Measurements from ENCODE around the gene EEF2KMT.
"Not testable (repeated sequence)": the region's sequence is repeated elsewhere in the genome, so short reads cannot be mapped to it uniquely, and the experiment has no call there.

The EEF2KMT gene

GRCh38 chr16:5069048-5069447, 28.5 kb downstream of the EEF2KMT start:
- no peak for DNase-seq

- no peak for DNase-seq
Observed at GRCh38 chr16:5066511-5066910, 31.1 kb downstream of the EEF2KMT start.

DNA sequence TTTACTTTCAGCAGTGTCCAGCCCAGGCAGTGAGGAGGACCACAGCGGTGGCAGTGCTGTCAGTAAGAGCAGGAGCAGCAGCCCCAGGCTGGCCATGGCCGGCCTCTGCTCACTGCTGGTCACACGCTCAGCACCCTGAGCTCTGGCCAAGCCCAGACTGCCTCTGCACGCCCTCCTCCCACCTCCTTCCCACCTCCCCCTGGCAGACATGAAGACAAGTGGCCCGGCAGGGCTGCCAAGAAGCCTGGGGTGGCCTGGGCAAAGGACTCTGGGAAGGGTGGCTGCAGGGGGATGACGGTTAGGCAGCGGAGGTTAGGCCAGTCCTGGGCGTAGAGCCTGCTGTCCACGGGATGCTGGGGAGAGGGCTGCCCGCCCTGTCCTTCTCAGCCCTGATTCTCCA, 31.8 kb downstream of the EEF2KMT start, which contains the start of gene C16orf89:
TSS of gene C16orf89 (minus strand) at position 144 of the 400 bp plus-strand sequence. CDS start at position 96, 48 bp downstream.
- DNase-seq = no peak

DNA sequence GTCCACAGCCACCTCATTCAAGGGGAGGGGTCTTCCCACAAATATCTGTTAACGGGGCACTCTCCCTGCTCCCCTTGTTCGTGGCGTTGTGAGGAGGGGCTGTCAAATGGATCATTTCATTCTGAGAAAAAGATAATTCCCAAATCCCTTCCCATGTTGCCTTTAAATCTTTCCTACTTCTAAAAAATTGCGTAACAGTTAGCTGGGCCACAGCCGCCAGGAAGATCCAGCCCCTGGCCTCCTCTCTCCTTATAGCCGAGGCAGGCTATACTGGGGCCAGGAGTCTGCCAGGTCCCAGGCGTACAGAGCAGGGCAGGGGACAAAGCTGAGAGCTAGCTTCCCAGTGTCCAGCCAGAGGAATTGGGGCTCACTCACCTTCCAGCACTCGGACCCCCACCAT, 32.3 kb downstream of the EEF2KMT start:
- no peak for DNase-seq

GRCh38 chr16:5064915-5065314, 32.7 kb downstream of the EEF2KMT start:
- no peak for DNase-seq

- DNase-seq = no peak
Observed at GRCh38 chr16:5062790-5063765, 34.5 kb downstream of the EEF2KMT start.

DNA sequence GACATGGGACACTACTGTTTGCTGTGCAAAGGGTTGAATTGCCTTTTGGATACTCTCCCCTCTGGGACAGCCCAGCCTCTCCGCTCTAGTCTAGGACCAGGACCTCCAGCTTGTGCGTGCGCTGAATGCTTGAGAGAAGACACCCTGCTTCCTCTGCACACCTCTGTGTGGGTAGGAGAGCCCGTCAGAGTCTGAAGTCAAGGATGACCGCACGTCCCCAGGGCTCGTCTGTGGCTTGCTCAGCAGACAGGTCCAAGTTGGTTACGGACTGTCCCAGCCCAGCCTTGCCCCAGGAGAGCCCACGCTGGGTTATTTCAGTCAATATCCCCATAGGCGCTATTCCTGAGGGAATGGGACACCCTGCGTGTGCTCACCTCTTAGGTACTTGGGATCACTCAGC, 35.5 kb downstream of the EEF2KMT start:
- DNase-seq = no peak

GRCh38 chr16:5060073-5060641, 37.4 kb downstream of the EEF2KMT start:
- no peak for DNase-seq

GRCh38 chr16:5059386-5060072, 38.1 kb downstream of the EEF2KMT start:
- DNase-seq = no peak

GRCh38 chr16:5058476-5058875, 39.1 kb downstream of the EEF2KMT start:
- DNase-seq = peak; percentile 12

DNA sequence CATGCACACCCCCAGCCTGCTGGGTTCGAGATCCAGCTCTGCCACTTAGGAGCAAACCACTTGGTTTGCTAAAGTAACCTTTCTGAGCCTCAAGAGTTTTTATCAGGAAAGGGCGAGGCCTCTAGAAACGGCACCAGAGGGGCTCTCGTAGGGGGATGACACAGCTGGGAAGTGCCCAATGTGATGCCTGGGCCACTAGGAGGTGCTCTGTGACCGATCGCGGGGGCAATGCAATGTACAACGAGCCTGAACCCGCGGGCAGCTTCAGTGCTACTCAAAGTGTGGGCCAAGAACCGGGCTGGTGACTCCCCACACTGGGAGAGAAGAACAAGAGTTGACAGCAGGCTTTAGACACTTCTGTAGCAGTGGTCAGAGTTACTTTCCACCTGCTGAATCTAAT, 41.2 kb downstream of the EEF2KMT start:
- peak; percentile 32 for DNase-seq

GRCh38 chr16:5054876-5055865, 42.4 kb downstream of the EEF2KMT start:
- no peak for DNase-seq

DNA sequence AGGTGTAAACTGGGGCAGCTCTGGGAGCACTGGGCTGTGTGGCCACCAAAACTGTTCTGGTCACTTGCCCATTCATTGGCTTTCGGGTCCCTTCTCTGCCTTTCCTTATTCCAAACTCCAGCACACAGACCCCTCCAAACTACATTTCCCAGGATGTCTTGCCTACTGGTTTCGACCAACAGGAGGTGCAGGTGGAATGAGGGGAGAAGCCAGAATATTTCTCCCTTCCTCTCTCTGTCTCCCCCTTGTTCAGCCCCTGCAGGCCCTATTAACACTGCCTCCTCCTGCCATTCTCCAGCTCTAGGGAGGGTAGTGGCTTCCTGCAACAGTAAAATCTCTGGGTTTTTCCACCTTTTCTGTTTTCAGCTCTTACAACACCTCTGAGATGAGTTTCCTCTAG, 50.7 kb downstream of the EEF2KMT start:
- DNase-seq = no peak

DNA sequence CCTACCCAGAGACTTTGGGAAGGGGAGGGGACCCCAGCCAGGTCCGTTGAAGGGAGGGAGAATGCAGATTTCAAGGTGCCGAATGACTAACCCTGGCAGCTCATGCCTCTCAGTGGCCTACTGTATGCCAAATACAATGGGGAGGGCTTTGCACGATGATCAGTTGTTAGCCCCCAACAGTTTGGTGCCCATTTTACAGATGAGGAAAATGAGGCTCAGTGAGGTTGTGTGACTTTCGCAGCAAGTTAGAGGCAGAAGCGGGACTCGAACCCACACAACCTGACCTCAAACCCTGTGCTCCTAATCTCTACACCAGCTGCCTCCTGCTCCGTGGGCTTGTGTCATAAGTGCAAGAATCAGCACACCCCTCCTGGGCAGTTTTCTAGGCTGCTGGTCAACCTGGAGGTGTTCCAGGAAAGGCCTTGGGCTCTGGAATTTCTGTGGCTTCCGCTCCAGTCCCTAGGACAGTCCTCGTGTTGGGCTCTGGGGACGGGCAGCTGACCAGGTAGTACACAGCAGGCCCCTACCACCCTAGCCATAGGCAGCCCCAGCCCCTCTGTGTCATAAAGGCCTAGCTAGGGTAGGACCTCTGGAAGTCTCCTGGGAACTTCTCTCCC, 52.0 kb downstream of the EEF2KMT start:
- no peak for DNase-seq

- not testable (repeated sequence) for DNase-seq
Observed at GRCh38 chr16:5044581-5044980, 53.0 kb downstream of the EEF2KMT start.

DNA sequence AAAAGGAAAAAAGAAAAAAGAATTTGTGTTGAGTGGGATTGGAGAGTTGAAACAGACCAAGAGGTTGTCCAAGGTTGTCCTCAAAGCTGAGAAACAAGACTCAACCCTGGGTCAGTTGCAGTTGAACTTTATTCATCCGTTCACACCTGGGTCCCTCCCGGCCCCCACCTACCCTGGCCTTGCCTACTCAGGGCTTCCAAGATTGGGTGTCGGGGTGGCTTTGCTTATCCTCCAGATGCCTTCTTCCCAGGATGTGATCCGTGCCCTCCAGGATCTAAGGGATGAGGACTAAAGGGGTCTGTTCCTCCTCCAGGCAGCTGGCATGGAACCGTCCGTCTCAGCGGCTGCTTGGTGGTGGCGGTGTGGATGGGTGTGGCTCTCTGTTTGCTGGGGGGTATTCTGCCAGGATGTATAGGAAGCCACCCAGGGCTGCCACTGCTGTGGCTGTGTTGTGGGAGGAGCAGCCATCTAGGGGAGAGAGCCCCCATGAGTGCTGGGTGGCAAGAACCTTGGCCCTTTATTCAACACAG, 53.5 kb downstream of the EEF2KMT start:
- no peak for DNase-seq

GRCh38 chr16:5042574-5043171, 54.9 kb downstream of the EEF2KMT start:
- DNase-seq = peak; percentile 37

GRCh38 chr16:5041600-5042133, 55.9 kb downstream of the EEF2KMT start:
- DNase-seq = peak; percentile 59

- no peak for DNase-seq
Observed at GRCh38 chr16:5040451-5040850, 57.1 kb downstream of the EEF2KMT start.

GRCh38 chr16:5036228-5037156, 61.1 kb downstream of the EEF2KMT start:
- no peak for DNase-seq

Data from EL (cell line).